ENCODE measurements around the gene FBXW4. TPM values are rescaled to one million over a fixed set of nuclear protein-coding genes. Genes with fewer than 3 reads are reported as not detected.
A peak's percentile ranks its signal among the peaks of the same experiment; 100 is the strongest.

FBXW4 gene
- polyA plus RNA-seq, 1 donor (not counting 4 experiments of a cell fraction or from before 2014, with no cell fraction given): 22.3 TPM

DNA sequence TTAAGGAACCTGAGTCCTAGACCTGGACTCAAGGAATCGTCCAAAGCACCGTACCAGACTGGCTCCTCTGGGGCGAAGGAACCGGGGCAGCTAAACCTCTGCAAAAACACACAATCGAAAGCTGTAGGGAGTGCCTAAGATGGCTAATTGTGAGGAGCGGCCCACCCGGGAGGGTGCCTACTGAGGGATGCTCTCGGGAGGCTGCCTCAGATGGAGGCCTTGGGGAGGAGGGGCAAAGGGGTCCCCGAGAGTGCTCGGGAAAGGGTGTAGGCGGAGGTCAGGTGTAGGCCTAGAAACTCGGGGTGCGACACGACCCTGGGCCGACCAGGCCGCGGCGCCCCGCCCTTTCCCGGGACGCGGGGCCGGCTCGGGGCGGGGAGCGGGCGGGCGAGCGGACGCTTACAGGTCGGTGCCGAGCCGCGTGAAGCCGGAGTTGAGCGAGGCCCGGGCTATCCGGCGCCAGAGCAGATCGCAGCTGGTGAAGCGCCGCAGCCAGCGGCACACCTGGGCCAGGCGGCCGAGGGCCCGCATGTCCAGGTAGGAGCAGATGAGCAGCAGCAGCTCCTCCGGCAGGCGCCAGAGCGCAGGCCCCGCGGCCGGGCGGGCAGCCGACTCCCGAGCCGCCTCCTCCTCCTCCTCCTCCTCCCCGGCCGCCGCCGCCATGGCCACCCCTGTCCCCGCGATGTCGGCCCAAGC, 844 bp downstream of the FBXW4 start:
- H3K36me3 ChIP-seq (ENCODE audit: control insufficient read depth in 2 of 2, extremely low read depth in 1 of 2, insufficient read depth in 2 of 2, low read length in 2 of 2): no peaks in the 10 kb centered on the region
- peak overlapping the region; percentile 91 for H3K27ac ChIP-seq (ENCODE audit: control insufficient read depth, insufficient read depth, low read length)
- H3K9me3 ChIP-seq (ENCODE audit: control insufficient read depth, low read depth, low read length): no peaks in the 10 kb centered on the region
- no peaks in the 10 kb centered on the region for H4K20me1 ChIP-seq (ENCODE audit: control insufficient read depth, extremely low read depth, insufficient read depth, low read length)
- peak overlapping the region; percentile 95 for H2AFZ ChIP-seq (ENCODE audit: control insufficient read depth, low read length)
- peak overlapping the region; percentile 98 for H3K9ac ChIP-seq (ENCODE audit: control insufficient read depth, extremely low read depth, insufficient read depth, low read length)
- peaks cover 5% of the 10 kb centered on the region for H3K9me1 ChIP-seq (ENCODE audit: control insufficient read depth, extremely low read depth, insufficient read depth, low read length)
- TF ChIP-seq, protein P1, sequence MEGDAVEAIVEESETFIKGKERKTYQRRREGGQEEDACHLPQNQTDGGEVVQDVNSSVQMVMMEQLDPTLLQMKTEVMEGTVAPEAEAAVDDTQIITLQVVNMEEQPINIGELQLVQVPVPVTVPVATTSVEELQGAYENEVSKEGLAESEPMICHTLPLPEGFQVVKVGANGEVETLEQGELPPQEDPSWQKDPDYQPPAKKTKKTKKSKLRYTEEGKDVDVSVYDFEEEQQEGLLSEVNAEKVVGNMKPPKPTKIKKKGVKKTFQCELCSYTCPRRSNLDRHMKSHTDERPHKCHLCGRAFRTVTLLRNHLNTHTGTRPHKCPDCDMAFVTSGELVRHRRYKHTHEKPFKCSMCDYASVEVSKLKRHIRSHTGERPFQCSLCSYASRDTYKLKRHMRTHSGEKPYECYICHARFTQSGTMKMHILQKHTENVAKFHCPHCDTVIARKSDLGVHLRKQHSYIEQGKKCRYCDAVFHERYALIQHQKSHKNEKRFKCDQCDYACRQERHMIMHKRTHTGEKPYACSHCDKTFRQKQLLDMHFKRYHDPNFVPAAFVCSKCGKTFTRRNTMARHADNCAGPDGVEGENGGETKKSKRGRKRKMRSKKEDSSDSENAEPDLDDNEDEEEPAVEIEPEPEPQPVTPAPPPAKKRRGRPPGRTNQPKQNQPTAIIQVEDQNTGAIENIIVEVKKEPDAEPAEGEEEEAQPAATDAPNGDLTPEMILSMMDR (optimal IDR thresholded peaks at IDR 0.05 in 1 of 3, IDR thresholded peaks at IDR 0.05 in 1 of 3, conservative IDR thresholded peaks at IDR 0.05 in 1 of 3; ENCODE audit: extremely low read depth in 1 of 3, insufficient read depth in 2 of 3, low read length in 3 of 3): no peak
- TF ChIP-seq EZH2 (IDR thresholded peaks at IDR 0.05; ENCODE audit: low read length): no peak
- dilution Hi-C loops (cut with MboI; ENCODE audit: extremely low pct_ligation_motif_present, low sequenced_read_pairs): no loop called here
- H3K4me2 ChIP-seq (ENCODE audit: control insufficient read depth, extremely low read depth, insufficient read depth, low read depth, low read length): peak overlapping the region; percentile 96
- DNase-seq (ENCODE audit: low read depth, low spot score) (no peak), FAIRE-seq (no peak)
- peak overlapping the region; percentile 92 to 94 (median 93) for H3K4me3 ChIP-seq (ENCODE audit: control insufficient read depth in 2 of 3, extremely low read depth in 1 of 3, insufficient read depth in 2 of 3, low read depth in 1 of 3, low read length in 3 of 3)
- H3K27me3 ChIP-seq (ENCODE audit: control insufficient read depth, extremely low read depth, insufficient read depth, low read length): no peaks in the 10 kb centered on the region
- H3K4me1 ChIP-seq (ENCODE audit: control insufficient read depth, extremely low read depth, insufficient read depth, low read length): peaks cover 12% of the 10 kb centered on the region
- peaks cover 32% of the 10 kb centered on the region for H3K79me2 ChIP-seq (ENCODE audit: control insufficient read depth, insufficient read depth, low read length)

DNA sequence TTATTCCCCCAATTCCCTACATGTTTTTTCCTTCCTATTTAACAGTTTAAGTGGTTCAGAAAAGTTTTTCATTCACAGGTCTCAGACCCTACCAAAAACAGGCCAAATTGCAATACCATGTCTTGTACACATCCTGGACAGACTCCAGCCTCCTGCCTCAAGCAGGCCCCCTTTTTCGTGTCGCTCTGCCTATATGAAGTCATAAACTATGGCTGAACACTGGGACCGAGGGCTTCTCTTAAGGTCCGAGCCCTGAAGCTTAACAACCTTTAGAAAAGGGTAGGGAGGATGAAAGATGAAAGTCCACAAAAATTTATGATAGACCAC, 1.4 kb downstream of the FBXW4 start:
- dilution Hi-C loops (cut with MboI; ENCODE audit: extremely low pct_ligation_motif_present, low sequenced_read_pairs): no loop called here
- no peaks in the 10 kb centered on the region for H3K27me3 ChIP-seq (ENCODE audit: control insufficient read depth, extremely low read depth, insufficient read depth, low read length)
- H3K36me3 ChIP-seq (ENCODE audit: control insufficient read depth in 2 of 2, extremely low read depth in 1 of 2, insufficient read depth in 2 of 2, low read length in 2 of 2): no peaks in the 10 kb centered on the region
- peaks cover 5% of the 10 kb centered on the region for H3K9me1 ChIP-seq (ENCODE audit: control insufficient read depth, extremely low read depth, insufficient read depth, low read length)
- H3K9me3 ChIP-seq (ENCODE audit: control insufficient read depth, low read depth, low read length): no peaks in the 10 kb centered on the region
- peak overlapping the region; percentile 95 for H2AFZ ChIP-seq (ENCODE audit: control insufficient read depth, low read length)
- FAIRE-seq: peak; percentile 13
- H3K4me3 ChIP-seq (ENCODE audit: control insufficient read depth in 2 of 3, extremely low read depth in 1 of 3, insufficient read depth in 2 of 3, low read depth in 1 of 3, low read length in 3 of 3): peak overlapping the region; percentile 92 to 94 (median 93)
- DNase-seq (ENCODE audit: low read depth, low spot score): no peak
- H3K79me2 ChIP-seq (ENCODE audit: control insufficient read depth, insufficient read depth, low read length): peaks cover 32% of the 10 kb centered on the region
- TF ChIP-seq, protein P1 (optimal IDR thresholded peaks at IDR 0.05 in 1 of 3, IDR thresholded peaks at IDR 0.05 in 1 of 3, conservative IDR thresholded peaks at IDR 0.05 in 1 of 3; ENCODE audit: extremely low read depth in 1 of 3, insufficient read depth in 2 of 3, low read length in 3 of 3): no peak
- no peak for TF ChIP-seq EZH2 (IDR thresholded peaks at IDR 0.05; ENCODE audit: low read length)
- H3K9ac ChIP-seq (ENCODE audit: control insufficient read depth, extremely low read depth, insufficient read depth, low read length): peak overlapping the region; percentile 98
- peak overlapping the region; percentile 91 for H3K27ac ChIP-seq (ENCODE audit: control insufficient read depth, insufficient read depth, low read length)
- H3K4me2 ChIP-seq (ENCODE audit: control insufficient read depth, extremely low read depth, insufficient read depth, low read depth, low read length): peak overlapping the region; percentile 96
- peaks cover 12% of the 10 kb centered on the region for H3K4me1 ChIP-seq (ENCODE audit: control insufficient read depth, extremely low read depth, insufficient read depth, low read length)
- no peaks in the 10 kb centered on the region for H4K20me1 ChIP-seq (ENCODE audit: control insufficient read depth, extremely low read depth, insufficient read depth, low read length)
